ENCODE results near the gene SLC30A2.

SLC30A2 gene

GRCh38 chr1:26057189-26057588 lies 11.3 kb upstream of the SLC30A2 start:
- Mint-ChIP-seq H3K4me1 (ENCODE audit: low read depth) (no peaks in the 10 kb centered on the region), H3K9me3 (ENCODE audit: low read depth) (no peaks in the 10 kb centered on the region), H3K27me3 (peaks cover 13% of the 10 kb centered on the region), H3K27ac (no peak overlapping the region), H3K36me3 (no peaks in the 10 kb centered on the region), H3K4me3 (no peak overlapping the region)

- Mint-ChIP-seq H3K4me1 (ENCODE audit: low read depth) (no peaks in the 10 kb centered on the region), H3K36me3 (no peaks in the 10 kb centered on the region), H3K27ac (no peak overlapping the region), H3K27me3 (peaks cover 13% of the 10 kb centered on the region), H3K4me3 (no peak overlapping the region), H3K9me3 (ENCODE audit: low read depth) (no peaks in the 10 kb centered on the region)
Observed at GRCh38 chr1:26055041-26055440, 9.1 kb upstream of the SLC30A2 start.

- Mint-ChIP-seq H3K27ac (no peak overlapping the region), H3K9me3 (ENCODE audit: low read depth) (no peaks in the 10 kb centered on the region), H3K36me3 (no peaks in the 10 kb centered on the region), H3K4me3 (no peak overlapping the region), H3K4me1 (ENCODE audit: low read depth) (no peaks in the 10 kb centered on the region), H3K27me3 (peaks cover 13% of the 10 kb centered on the region)
Observed at GRCh38 chr1:26053718-26054560, 8.0 kb upstream of the SLC30A2 start.

- H3K9me3 Mint-ChIP-seq (ENCODE audit: low read depth) = no peaks in the 10 kb centered on the region
Observed at GRCh38 chr1:26050248-26050640, 4.3 kb upstream of the SLC30A2 start.

GRCh38 chr1:26049531-26050247 lies 3.8 kb upstream of the SLC30A2 start:
- H3K4me1 Mint-ChIP-seq (ENCODE audit: low read depth) = peaks cover 4% of the 10 kb centered on the region
- no peak overlapping the region for H3K4me3 Mint-ChIP-seq
- H3K27me3 Mint-ChIP-seq = peaks cover 18% of the 10 kb centered on the region
- no peaks in the 10 kb centered on the region for H3K9me3 Mint-ChIP-seq (ENCODE audit: low read depth)
- peaks cover 2% of the 10 kb centered on the region for H3K36me3 Mint-ChIP-seq
- H3K27ac Mint-ChIP-seq = no peak overlapping the region

More at GRCh38 chr1:26050248-26050640, 4.3 kb upstream of the SLC30A2 start:
- Mint-ChIP-seq H3K4me3 (no peak overlapping the region), H3K27ac (no peak overlapping the region), H3K27me3 (peaks cover 16% of the 10 kb centered on the region), H3K4me1 (ENCODE audit: low read depth) (peaks cover under 1% of the 10 kb centered on the region), H3K36me3 (no peaks in the 10 kb centered on the region)

GRCh38 chr1:26047278-26047874 lies 1.5 kb upstream of the SLC30A2 start:
- H3K36me3 Mint-ChIP-seq = peaks cover 2% of the 10 kb centered on the region
- H3K9me3 Mint-ChIP-seq (ENCODE audit: low read depth) = no peaks in the 10 kb centered on the region
- peaks cover 4% of the 10 kb centered on the region for H3K4me1 Mint-ChIP-seq (ENCODE audit: low read depth)
- H3K4me3 Mint-ChIP-seq = no peak overlapping the region
- peaks cover 19% of the 10 kb centered on the region for H3K27me3 Mint-ChIP-seq
- no peak overlapping the region for H3K27ac Mint-ChIP-seq

GRCh38 chr1:26046246-26047095 lies 553 bp upstream of the SLC30A2 start:
- H3K27me3 Mint-ChIP-seq = peaks cover 19% of the 10 kb centered on the region
- no peaks in the 10 kb centered on the region for H3K9me3 Mint-ChIP-seq (ENCODE audit: low read depth)
- H3K4me1 Mint-ChIP-seq (ENCODE audit: low read depth) = peaks cover 4% of the 10 kb centered on the region
- peaks cover 2% of the 10 kb centered on the region for H3K36me3 Mint-ChIP-seq
- H3K27ac Mint-ChIP-seq = no peak overlapping the region
- H3K4me3 Mint-ChIP-seq = no peak overlapping the region

- Mint-ChIP-seq H3K4me3 (peak overlapping the region; percentile 32), H3K27ac (no peak overlapping the region), H3K36me3 (peaks cover 2% of the 10 kb centered on the region), H3K27me3 (peaks cover 16% of the 10 kb centered on the region), H3K4me1 (ENCODE audit: low read depth) (peaks cover 4% of the 10 kb centered on the region), H3K9me3 (ENCODE audit: low read depth) (no peaks in the 10 kb centered on the region)
Observed at GRCh38 chr1:26044971-26045721, 772 bp downstream of the SLC30A2 start.

GRCh38 chr1:26044414-26044813 lies 1.5 kb downstream of the SLC30A2 start:
- Mint-ChIP-seq H3K27me3 (peaks cover 16% of the 10 kb centered on the region), H3K4me3 (no peak overlapping the region), H3K9me3 (ENCODE audit: low read depth) (no peaks in the 10 kb centered on the region), H3K4me1 (ENCODE audit: low read depth) (peaks cover 4% of the 10 kb centered on the region), H3K27ac (no peak overlapping the region), H3K36me3 (peaks cover 2% of the 10 kb centered on the region)

- Mint-ChIP-seq H3K4me3 (no peak overlapping the region), H3K9me3 (ENCODE audit: low read depth) (no peaks in the 10 kb centered on the region), H3K27ac (no peak overlapping the region), H3K4me1 (ENCODE audit: low read depth) (peaks cover 4% of the 10 kb centered on the region), H3K36me3 (peaks cover 2% of the 10 kb centered on the region), H3K27me3 (peaks cover 15% of the 10 kb centered on the region)
Observed at GRCh38 chr1:26043765-26044164, 2.2 kb downstream of the SLC30A2 start.

- H3K9me3 Mint-ChIP-seq (ENCODE audit: low read depth) = no peaks in the 10 kb centered on the region
- H3K27ac Mint-ChIP-seq = no peak overlapping the region
- no peak overlapping the region for H3K4me3 Mint-ChIP-seq
- H3K36me3 Mint-ChIP-seq = peaks cover 2% of the 10 kb centered on the region
- H3K4me1 Mint-ChIP-seq (ENCODE audit: low read depth) = peaks cover 4% of the 10 kb centered on the region
- H3K27me3 Mint-ChIP-seq = peaks cover 10% of the 10 kb centered on the region
Observed at GRCh38 chr1:26041978-26042377, 3.9 kb downstream of the SLC30A2 start.

GRCh38 chr1:26041401-26041800 lies 4.5 kb downstream of the SLC30A2 start:
- Mint-ChIP-seq H3K4me3 (no peak overlapping the region), H3K27ac (no peak overlapping the region), H3K4me1 (ENCODE audit: low read depth) (peaks cover 4% of the 10 kb centered on the region), H3K27me3 (peaks cover 10% of the 10 kb centered on the region), H3K9me3 (ENCODE audit: low read depth) (no peaks in the 10 kb centered on the region), H3K36me3 (peaks cover 2% of the 10 kb centered on the region)

GRCh38 chr1:26038904-26039303 lies 7.0 kb downstream of the SLC30A2 start:
- Mint-ChIP-seq H3K36me3 (no peaks in the 10 kb centered on the region), H3K9me3 (ENCODE audit: low read depth) (no peaks in the 10 kb centered on the region), H3K27me3 (peaks cover 3% of the 10 kb centered on the region), H3K4me3 (no peak overlapping the region), H3K4me1 (ENCODE audit: low read depth) (peaks cover 7% of the 10 kb centered on the region), H3K27ac (no peak overlapping the region)

GRCh38 chr1:26038477-26038876 lies 7.4 kb downstream of the SLC30A2 start:
- H3K27me3 Mint-ChIP-seq = peaks cover 1% of the 10 kb centered on the region
- no peak overlapping the region for H3K4me3 Mint-ChIP-seq
- no peaks in the 10 kb centered on the region for H3K9me3 Mint-ChIP-seq (ENCODE audit: low read depth)
- no peaks in the 10 kb centered on the region for H3K36me3 Mint-ChIP-seq
- H3K4me1 Mint-ChIP-seq (ENCODE audit: low read depth) = peaks cover 7% of the 10 kb centered on the region
- no peak overlapping the region for H3K27ac Mint-ChIP-seq
